ENCODE results near the gene GPC6.

- TF ChIP-seq CTCF (conservative IDR thresholded peaks at IDR 0.05; ENCODE audit: low read length), result no peak
- no peak for TF ChIP-seq EZH2phosphoT487 (IDR thresholded peaks at IDR 0.05; ENCODE audit: borderline replicate concordance)
Observed at GRCh38 chr13:94122300-94122915, 895.8 kb downstream of the GPC6 start.
